Heart right ventricle (tissue), 16 donors: Measurements from ENCODE around the gene TRAPPC6A. TPM values are rescaled to one million over a fixed set of nuclear protein-coding genes. Genes with fewer than 3 reads are reported as not detected.

Experiments
- ATAC-seq, 8 donors: fragments of 200-7000 bp; cut with Tn5 transposase; one replicate each; pipeline ENCODE4 v1.9.1; 2020; ENCODE audit warnings: mild to moderate bottlenecking in 8 of 8, moderate library complexity in 8 of 8, moderate number of reproducible peaks in 1 of 8
- DNase-seq, 2 donors: peaks; one replicate each; pipeline ENCODE4 v3.0.0-alpha.2; 2020
- H3K27ac ChIP-seq, 10 donors: fragments of 200-600 bp; sonication (generic) in 2 of 10; one replicate each; pipeline versions ENCODE4 v1.5.0 to v1.8.0; 2020 to 2022; ENCODE audit warnings: mild to moderate bottlenecking in 3 of 10
- H3K27me3 ChIP-seq, 7 donors: fragments of 200-600 bp; one replicate each; pipeline ENCODE4 v1.8.0; 2021 to 2022; ENCODE audit warnings: mild to moderate bottlenecking in 2 of 7
- H3K36me3 ChIP-seq, 9 donors: fragments of 200-600 bp; sonication (generic) in 1 of 9; one replicate each; pipeline versions ENCODE4 v1.5.0 to v1.8.0; 2020 to 2022; ENCODE audit warnings: mild to moderate bottlenecking in 2 of 9
- H3K4me1 ChIP-seq, 9 donors: fragments of 200-600 bp; sonication (generic) in 1 of 9; one replicate each; pipeline versions ENCODE4 v1.5.0 to v1.8.0; 2020 to 2022; ENCODE audit warnings: mild to moderate bottlenecking in 4 of 9
- H3K4me3 ChIP-seq, 10 donors: fragments of 200-600 bp; sonication (generic) in 2 of 10; one replicate each; pipeline versions ENCODE4 v1.5.0 to v1.8.0; 2020 to 2022; ENCODE audit warnings: mild to moderate bottlenecking in 7 of 10, moderate library complexity in 2 of 10
- H3K9me3 ChIP-seq, 11 donors: fragments of 200-600 bp in 10 of 11; sonication (generic) in 2 of 11; one replicate each; pipeline versions ENCODE4 v1.5.0 to v1.8.0; 2013 to 2022; ENCODE audit warnings: mild to moderate bottlenecking in 2 of 11, control low read depth in 1 of 11, moderate library complexity in 1 of 11
- WGBS, 2 donors: extraction: QIAGEN DNeasy Blood & Tissue Kit; methylation state at CpG; one replicate each; pipeline ENCODE4 v1.1.7; 2013; ENCODE audit warnings: inconsistent platforms in 1 of 2; 5-methylcytosine and 5-hydroxymethylcytosine counted together
- intact Hi-C, 10 donors: fragments of 100-400 bp; cut with DNase I; formaldehyde crosslinking; loops; one replicate each; pipeline versions ENCODE4 v1.11.1 to v1.14.2; 2022
- polyA plus RNA-seq, 2 donors: library from polyadenylated mRNA; stranded (reverse); fragments of 200-250 nt; gene quantifications; one replicate each; pipeline ENCODE4 v1.2.3, GENCODE V29; 2013
- total RNA-seq, 10 donors: library from RNA; stranded (reverse); fragmentation: NEBNext Ultra II Directional in 3 of 10; extraction: Animal tissue kit (Norgen Biotek cat#: 25700) in 3 of 10; gene quantifications; one replicate each; pipeline versions ENCODE4 v1.2.1 to v1.2.4, GENCODE V29; 2021 to 2023
- TF ChIP-seq, protein P1 (sequence below), 9 donors: fragments of 200-600 bp; sonication (generic) in 2 of 9; IDR thresholded peaks; one replicate each; pipeline versions ENCODE4 v1.5.0 to v1.8.0; 2021 to 2022; ENCODE audit warnings: antibody characterized with exemption in 9 of 9, mild to moderate bottlenecking in 5 of 9, moderate library complexity in 1 of 9
- donor health status: Arrhythmogenic right ventricular cardiomyopathy.
- donor health status: ischemic (EF 13 %, LVEDD 7.1; RV severe dilation, severe dysfunction).
- donor health status: healthy with polysubstance abuse.
- donor health status: DM: no; HTN: yes; CAD: no.
- donor health status: DM: no; HTN: no; CAD: no.
- donor health status: ischemic (EF 25% LVEDD 6.9; RV normal size, moderate dysfunction).
- donor health status: ischemic (EF 25% LVEDD 5.7; RV mildly dilated, moderate dysfunction).
- donor health status: healthy.
- donor health status: DM: yes; HTN: yes; CAD: no.
- donor health status: Ischemic cardiomyopathy.
- donor health status: ischemic (EF 35%, LVEDD 5.7; RV mildly dilated, moderate dysfunction).
- donor health status: nonischemic (EF 11% LVEDD 7.7; RV severe dilation, severe dysfunction).
- donor health status: DM: yes; HTN: yes; CAD: no.
- donor health status: PGD.
- donor health status: ischemic (EF 29% LVEDD 5.4; RV normal size, mild dysfunction).
- donor health status: nonischemic (EF 23%, LVEDD 6.1; RV moderate dilation, normal function).

TRAPPC6A gene
- total and polyA plus RNA-seq, 12 donors, result 14.3 to 24.9 (median 16.8) TPM

DNA sequence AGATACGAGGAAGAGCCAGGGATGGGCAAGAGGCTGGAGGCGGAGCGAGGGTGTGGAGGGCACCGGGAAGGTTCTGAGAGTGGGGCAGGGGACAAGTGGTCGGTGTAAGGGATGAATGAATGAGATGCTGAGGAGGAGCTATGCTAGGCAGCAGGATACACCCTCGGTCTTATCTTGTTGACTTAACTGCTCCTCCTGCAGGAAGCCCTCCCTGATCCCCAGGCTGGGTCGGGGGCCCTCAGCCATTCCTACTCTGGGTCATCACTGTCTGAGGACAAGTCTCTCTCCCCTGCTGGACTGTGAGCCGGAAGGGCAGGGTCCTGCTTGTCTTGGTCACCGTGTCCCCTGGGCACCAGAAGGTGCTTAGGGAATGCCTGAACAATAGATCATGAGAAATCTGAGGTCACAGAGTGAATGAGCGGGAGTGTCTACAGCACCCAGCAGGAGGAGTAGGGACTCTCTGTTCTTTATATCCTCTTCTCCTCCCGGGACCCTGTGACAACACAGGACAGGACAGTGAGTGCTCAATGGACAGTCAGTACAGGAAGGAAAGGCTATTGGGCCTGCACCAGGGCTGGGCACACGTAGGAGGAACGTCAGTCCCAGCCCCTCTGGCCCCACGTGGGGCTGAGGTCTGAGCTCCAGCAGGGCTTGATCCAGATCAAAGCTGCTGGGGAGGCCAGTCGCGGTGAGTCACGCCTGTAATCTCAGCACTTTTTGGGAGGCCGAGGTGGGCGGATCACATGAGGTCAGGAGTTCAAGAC, 23.8 kb downstream of the TRAPPC6A start:
- DNase-seq (no peak), ATAC-seq (peak in 7 of 8 donors; percentile 9 to 68 (median 46))
- intact Hi-C loops, result no loop called here
- H3K27ac ChIP-seq, result peak overlapping the region in 1 of 10 donors; percentile 57
- no peaks in the 10 kb centered on the region for H3K36me3 ChIP-seq
- TF ChIP-seq, protein P1, sequence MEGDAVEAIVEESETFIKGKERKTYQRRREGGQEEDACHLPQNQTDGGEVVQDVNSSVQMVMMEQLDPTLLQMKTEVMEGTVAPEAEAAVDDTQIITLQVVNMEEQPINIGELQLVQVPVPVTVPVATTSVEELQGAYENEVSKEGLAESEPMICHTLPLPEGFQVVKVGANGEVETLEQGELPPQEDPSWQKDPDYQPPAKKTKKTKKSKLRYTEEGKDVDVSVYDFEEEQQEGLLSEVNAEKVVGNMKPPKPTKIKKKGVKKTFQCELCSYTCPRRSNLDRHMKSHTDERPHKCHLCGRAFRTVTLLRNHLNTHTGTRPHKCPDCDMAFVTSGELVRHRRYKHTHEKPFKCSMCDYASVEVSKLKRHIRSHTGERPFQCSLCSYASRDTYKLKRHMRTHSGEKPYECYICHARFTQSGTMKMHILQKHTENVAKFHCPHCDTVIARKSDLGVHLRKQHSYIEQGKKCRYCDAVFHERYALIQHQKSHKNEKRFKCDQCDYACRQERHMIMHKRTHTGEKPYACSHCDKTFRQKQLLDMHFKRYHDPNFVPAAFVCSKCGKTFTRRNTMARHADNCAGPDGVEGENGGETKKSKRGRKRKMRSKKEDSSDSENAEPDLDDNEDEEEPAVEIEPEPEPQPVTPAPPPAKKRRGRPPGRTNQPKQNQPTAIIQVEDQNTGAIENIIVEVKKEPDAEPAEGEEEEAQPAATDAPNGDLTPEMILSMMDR (IDR thresholded peaks at IDR 0.05), result no peak
- peak overlapping the region in 5 of 10 donors; percentile 33 to 41 (median 38) for H3K4me3 ChIP-seq
- no peaks in the 10 kb centered on the region for H3K9me3 ChIP-seq
- peaks cover 9 to 75% (median 41%) of the 10 kb centered on the region in 7 donors for H3K27me3 ChIP-seq
- peaks cover 22 to 32% (median 27%) of the 10 kb centered on the region in 9 donors for H3K4me1 ChIP-seq
- 35 to 41% methylated on average over 19 of the region's 19 CpGs for WGBS, 2 donors

DNA sequence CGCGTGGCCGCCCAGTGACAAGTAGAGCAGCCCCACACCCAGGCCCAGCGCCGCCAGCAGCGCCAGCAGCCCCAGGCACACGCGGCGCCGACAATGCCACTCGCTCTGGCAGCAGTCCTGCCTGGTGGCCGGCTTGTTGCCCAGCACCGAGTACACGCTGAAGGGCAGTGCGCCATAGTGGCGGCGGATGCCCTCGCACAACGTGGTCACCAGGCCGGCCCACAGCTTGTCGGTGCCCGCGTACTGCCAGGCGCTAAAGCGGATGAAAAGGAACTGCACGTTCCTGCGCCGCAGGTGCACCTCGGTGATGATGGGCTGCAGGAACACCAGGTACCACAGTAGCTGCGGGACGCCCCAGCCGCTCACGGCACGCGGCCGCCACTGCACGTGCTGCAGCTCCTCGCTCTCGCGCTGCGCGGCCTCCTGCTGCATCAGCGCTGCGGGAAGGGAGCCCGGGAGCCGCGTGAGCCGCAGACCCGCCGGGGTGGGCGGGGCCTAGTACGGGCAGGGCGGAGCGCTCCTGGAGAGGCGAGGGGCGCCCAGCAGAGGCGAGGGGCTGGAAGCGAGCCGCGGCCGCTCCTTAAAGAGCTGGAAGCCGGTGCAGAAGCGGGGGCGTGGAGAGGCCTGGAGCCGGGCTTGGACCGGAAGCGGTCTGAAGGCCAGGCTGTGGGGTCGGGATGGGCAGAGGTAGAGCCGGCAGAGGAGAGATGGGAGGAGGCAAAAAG, 24.5 kb downstream of the TRAPPC6A start:
- intact Hi-C loops, result no loop called here
- H3K36me3 ChIP-seq, result no peaks in the 10 kb centered on the region
- TF ChIP-seq, protein P1 (IDR thresholded peaks at IDR 0.05), result no peak
- H3K9me3 ChIP-seq, result no peaks in the 10 kb centered on the region
- H3K4me1 ChIP-seq, result peaks cover 22 to 32% (median 27%) of the 10 kb centered on the region in 9 donors
- H3K27ac ChIP-seq, result peak overlapping the region in 1 of 10 donors; percentile 57
- H3K4me3 ChIP-seq, result peak overlapping the region in 9 of 10 donors; percentile 11 to 41 (median 37)
- peak; percentile 17 to 40 for DNase-seq
- peaks cover 9 to 68% (median 33%) of the 10 kb centered on the region in 7 donors for H3K27me3 ChIP-seq
- peak; percentile 34 to 71 (median 60) for ATAC-seq
- 1 to 2% methylated on average over 69 of the region's 69 CpGs for WGBS, 2 donors

DNA sequence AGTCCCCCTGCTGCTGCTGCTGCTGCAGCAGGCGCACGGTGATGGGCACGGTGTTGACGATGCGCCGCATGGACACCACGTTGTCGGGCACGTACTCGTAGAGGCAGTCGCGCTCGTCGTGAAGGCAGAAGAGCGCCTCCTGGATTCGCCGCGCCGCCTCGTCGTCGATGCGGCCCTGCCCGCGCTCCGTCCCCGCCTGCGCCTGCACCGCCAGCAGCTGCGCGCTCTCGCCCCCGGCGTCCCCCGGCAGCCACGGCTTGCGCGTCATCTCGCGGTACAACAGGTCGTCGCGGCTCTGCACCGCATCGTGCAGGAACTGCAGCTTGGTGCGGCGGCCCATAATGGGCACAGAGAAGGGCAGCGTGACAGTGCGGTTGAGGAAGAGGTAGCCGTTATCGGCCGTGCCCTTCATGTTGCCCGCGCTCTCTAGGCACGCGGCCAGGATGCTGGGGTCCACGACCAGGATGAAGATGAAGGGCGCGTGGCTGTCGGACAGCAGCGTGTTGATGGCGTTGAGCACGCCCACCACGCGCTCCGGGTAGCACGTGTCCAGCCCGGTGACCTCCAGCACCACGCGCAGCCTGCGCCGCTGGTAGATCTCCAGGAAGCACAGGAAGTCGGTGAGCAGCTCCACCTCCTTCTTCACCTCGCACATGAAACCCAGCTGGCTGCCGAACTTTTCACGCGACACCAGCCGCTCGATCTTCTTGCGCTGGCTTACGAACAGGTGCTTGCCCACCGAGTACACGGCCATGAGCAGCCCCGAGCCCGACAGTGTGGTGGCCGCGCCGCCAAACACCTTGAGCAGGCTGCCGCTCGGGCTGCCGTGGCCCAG, 25.3 kb downstream of the TRAPPC6A start:
- TF ChIP-seq, protein P1 (IDR thresholded peaks at IDR 0.05), result peak in 2 of 9 donors; percentile 21 to 26
- no peak overlapping the region for H3K27ac ChIP-seq
- no peaks in the 10 kb centered on the region for H3K36me3 ChIP-seq
- intact Hi-C loops, result no loop called here
- H3K27me3 ChIP-seq, result peaks cover 9 to 60% (median 27%) of the 10 kb centered on the region in 7 donors
- DNase-seq, result peak; percentile 39 to 42
- H3K9me3 ChIP-seq, result no peaks in the 10 kb centered on the region
- ATAC-seq, result peak; percentile 14 to 68 (median 44)
- WGBS, 2 donors, result 2 to 4% methylated on average over 91 of the region's 91 CpGs
- peaks cover 22 to 32% (median 27%) of the 10 kb centered on the region in 9 donors for H3K4me1 ChIP-seq
- peak overlapping the region in 9 of 10 donors; percentile 11 to 41 (median 37) for H3K4me3 ChIP-seq
